Measurements from ENCODE around the gene CCDC170.
"Not testable (repeated sequence)": the region's sequence is repeated elsewhere in the genome, so short reads cannot be mapped to it uniquely, and the experiment has no call there.

Gene CCDC170

DNA sequence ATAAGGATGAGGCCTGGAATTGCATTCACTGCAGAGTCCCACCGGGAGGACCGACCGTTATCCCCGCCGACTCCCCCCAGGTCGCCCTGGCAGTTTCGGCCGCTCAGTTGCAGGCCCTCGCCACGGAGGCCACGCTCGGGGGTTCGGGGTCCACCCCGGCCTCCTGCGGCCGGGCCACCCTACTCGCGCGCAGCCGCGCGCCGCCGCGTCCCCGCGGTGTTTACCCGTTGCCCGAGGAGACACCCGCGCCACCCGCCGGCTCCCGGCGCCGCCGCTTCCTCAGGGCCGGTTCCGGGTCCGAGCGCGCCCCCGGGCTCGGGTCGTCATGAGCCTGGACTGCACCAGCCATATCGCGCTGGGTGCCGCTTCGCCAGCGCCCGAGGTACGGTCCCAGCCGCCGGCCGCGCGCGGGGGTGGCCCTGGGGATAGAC, at the start of gene CCDC170:
CCDC170 (plus strand) TSS at position 214 of the 431 bp plus-strand sequence; CDS start at position 326, 112 bp downstream.
- no peak for DNase-seq (ENCODE audit: low spot score)

DNA sequence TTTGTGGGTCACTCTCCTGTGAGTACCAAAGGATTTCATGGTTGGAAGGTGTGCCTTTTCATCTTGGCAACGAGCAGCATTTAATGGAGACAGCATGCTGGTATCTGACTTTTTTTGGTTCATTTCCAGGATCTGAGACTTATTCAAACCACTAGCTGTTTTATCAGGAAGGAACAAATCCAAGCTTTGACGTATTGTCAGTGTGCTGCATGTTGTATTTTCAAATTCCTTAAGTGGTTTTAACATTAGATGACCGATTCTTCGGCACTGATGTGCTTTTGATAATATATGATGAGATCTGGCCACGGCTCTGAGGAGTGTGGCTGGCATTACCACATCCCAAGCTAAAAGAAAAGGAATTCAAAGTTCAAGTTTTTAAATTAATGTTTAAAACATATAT, 48.3 kb upstream of the CCDC170 start:
- no peak for DNase-seq (ENCODE audit: low spot score)

- DNase-seq (ENCODE audit: low spot score): no peak
These were observed 46.6 kb upstream of the CCDC170 start for GRCh38 chr6:151447237-151447636.

GRCh38 chr6:151448623-151449022, 45.2 kb upstream of the CCDC170 start:
- no peak for DNase-seq (ENCODE audit: low spot score)

DNA sequence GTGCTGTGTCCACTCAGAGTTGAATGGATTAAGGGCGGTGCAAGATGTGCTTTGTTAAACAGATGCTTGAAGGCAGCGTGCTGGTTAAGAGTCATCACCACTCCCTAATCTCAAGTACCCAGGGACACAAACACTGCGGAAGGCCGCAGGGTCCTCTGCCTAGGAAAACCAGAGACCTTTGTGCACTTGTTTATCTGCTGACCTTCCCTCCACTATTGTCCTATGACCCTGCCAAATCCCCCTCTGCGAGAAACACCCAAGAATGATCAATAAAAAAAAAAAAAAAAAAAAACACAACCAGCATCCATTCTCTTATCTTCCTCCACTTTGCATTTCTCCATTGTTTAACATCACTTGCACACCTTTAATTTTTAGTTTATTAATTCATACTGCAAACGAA, 42.9 kb upstream of the CCDC170 start:
- not testable (repeated sequence) for DNase-seq (ENCODE audit: low spot score)

DNA sequence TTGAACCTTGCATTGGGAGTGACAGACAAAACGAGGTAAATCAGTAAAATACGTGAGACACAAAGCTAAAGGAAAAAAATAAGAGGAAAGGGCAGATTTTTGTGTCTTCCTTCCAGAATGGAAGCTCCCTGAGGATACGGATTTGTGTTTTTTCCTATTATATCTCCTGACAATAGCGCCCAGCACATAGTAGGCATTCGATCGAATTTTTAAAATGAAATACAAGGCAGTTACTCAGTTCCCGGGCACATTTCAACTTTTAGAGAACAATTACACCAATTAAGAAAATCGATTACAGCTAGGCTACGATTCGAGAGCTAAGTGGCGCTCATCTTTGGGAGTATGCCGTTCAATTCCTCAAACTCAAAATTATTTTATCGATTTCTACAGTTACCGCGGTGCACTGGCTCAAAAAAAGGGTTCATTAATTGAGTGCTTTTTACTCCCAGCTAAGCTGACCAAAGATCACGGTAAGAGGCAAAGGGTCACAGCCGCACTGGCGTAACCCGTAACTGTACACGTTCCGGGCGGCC, 42.3 kb upstream of the CCDC170 start:
- no peak for DNase-seq (ENCODE audit: low spot score)

- DNase-seq (ENCODE audit: low spot score): peak; percentile 100
These were observed 41.7 kb upstream of the CCDC170 start, which contains the start of gene RMND1 for GRCh38 chr6:151451950-151452749. TSS of gene RMND1 (minus strand) at chr6:151452126. CDS start at chr6:151445811, 6,315 bp downstream.

DNA sequence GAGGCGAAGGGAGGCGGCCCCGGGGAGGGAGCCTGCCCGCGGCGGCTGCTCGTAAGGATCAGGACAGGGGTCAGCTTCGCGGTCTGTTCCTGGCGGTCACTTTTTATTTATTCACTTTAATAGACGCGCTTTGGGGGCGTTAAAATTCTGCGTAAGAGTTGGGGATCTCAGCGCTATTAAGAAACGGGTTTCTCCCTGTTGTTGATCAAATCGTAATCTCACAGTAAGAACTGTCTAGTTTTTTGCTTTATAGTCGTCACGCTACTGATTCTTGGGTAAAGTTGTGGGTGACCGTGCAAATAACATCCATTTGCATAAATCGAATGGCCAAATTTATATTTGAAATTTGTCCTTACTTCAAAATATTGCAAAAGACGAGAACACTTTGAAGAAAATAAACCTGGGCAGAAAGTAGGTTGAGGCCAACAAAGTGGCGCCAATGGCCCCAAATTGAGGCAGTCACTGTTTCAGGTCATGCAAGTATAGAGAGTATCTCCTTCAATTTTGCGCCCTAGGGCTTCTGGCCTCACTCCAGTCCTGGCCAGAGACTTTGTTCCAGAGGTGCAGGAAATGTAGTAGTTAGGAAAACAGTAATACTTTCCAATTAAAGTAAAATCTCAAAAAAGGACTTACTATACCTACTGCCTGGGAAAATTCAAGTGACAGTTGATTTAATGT, 40.9 kb upstream of the CCDC170 start:
- no peak for DNase-seq (ENCODE audit: low spot score)

DNA sequence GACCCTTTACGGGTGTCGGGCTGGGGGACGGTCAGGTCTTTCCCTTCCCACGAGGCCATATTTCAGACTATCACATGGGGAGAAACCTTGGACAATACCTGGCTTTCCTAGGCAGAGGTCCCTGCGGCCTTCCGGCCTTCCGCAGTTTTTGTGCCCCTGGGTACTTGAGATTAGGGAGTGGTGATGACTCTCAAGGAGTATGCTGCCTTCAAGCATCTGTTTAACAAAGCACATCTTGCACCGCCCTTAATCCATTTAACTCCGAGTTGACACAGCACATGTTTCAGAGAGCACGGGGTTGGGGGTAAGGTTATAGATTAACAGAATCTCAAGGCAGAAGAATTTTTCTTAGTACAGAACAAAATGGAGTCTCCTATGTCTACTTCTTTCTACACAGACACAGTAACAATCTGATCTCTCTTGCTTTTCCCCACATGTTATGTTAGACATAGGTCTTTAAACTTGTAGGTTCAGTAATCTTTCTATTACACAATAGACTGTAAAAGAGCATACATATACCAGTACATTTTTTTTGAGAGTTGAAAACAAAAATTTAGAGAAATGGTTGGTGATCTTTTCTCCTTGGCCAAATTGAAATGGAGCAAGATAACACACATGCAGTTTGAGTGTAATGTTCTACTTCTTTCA, 37.9 kb upstream of the CCDC170 start:
- DNase-seq (ENCODE audit: low spot score): not testable (repeated sequence)

GRCh38 chr6:151461673-151462072, 32.1 kb upstream of the CCDC170 start:
- DNase-seq (ENCODE audit: low spot score): no peak

DNA sequence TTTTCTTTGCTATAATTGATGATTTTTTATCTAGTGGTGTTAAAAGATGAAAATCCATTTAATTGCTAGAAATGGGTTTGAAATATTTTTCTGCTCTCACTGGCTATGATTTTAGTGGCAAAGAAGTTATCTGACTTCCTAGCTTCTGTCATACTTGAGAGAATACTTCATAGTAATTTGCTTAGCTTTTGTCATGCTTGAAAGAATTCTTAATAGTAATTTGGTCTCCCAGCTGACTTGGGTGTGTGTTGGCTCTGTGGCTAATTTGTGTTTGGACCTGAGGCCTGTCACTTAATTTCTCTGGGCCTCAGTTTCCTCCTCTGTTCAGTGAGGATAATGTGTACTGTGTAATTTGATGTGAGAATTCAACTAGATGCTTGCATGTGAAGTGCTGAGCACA, 29.1 kb upstream of the CCDC170 start:
- no peak for DNase-seq (ENCODE audit: low spot score)

DNA sequence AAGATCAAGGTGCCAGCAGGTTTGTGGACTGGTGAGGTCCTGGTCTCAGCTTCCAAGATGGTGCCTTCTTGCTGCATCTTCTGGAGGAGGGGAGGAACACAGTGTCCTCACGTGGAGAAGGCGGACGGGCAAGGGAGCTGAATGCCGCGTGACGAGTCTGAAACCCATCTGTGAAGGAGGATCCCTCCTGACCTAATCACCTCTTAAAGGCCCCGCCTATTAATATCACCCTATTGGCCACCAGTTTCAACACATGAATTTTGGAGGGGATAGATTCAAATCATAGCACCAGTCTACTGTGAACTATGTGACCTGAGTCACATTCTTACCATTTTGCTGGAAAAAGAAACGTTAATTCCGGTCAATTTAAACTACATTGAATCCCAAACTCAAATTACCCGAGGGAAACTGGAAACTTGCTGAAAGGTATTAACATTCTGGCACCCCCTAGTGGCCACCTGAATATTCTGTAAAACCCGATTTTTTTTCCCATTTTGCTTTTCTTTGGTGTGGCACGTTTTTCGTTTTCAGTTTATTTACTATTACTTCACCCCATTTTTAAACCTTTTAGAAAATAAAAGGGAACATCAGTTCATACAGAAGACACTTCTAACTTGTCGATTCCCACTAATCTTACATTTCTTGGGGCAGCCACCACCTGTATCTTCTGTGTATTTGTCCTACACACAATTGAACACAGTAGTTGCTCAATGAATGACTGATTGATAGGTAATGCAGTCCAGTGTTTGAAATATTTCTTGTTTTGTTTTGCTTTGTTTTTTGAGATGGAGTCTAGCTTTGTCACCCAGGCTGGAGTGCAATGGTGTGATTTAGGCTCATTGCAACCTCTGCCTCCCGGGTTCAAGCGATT, 17.9 kb upstream of the CCDC170 start:
- DNase-seq (ENCODE audit: low spot score): peak; percentile 44

DNA sequence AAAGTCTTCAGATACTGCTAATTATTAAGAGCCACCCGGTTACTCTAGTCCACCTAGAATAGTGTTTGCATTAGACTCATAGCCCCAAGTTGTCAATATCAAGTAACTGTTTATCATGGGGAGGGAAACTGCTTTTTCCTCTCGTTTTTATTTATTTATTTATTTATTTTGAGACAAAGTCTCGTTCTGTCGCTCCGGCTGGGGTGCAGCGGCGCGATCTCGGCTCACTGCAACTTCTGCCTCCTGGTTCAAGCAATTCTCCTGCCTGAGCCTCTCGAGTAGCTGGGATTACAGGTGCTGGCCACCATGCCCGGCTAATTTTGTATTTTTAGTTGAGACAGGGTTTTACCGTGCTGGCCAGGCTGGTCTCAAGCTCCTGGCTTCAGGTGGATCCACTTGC, 16.1 kb upstream of the CCDC170 start:
- DNase-seq (ENCODE audit: low spot score): no peak

- no peak for DNase-seq (ENCODE audit: low spot score)
These were observed 15.1 kb upstream of the CCDC170 start for GRCh38 chr6:151478670-151479069.

- DNase-seq (ENCODE audit: low spot score): peak; percentile 3
These were observed 12.0 kb upstream of the CCDC170 start for GRCh38 chr6:151481786-151482185.

DNA sequence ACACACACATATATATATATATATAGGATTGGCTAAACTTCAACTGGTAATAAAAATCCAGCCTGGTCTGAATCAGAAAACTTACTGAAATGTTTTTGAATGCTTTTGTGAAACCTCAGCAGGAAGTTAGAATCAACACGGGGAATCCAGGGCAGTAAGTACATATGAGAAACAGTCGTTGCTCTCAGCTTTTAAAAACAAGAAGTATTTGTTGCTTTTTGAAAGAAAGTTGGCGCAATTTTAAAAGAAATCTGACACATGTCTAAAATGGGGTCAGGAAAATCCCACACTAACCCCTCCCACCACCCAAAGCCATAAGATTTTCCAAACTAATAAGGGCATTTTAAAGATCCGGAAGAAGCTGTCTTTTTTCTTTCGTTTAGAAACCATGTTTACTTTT, 11.5 kb upstream of the CCDC170 start:
- DNase-seq (ENCODE audit: low spot score): peak; percentile 19

GRCh38 chr6:151483994-151484393, 9.8 kb upstream of the CCDC170 start:
- DNase-seq (ENCODE audit: low spot score): no peak

DNA sequence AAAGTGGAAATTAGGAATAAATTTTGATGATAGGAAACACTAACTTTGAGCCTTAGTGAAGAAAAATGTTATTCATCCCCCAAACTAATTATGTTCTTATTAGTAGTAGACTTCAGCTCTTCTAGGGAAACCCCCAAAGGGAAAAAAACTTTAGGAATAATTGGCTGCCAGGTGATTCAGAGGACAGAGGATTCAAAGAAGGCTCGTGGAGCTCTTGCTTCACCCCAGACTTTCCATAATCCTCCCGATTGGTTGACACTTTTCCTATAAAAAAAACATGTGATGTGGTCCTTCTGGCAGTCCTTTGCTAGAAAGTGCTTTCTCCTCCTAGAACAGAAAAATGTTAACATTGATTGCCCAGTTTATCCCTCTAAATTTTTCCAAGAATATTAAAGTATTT, 5.6 kb upstream of the CCDC170 start:
- DNase-seq (ENCODE audit: low spot score): no peak

DNA sequence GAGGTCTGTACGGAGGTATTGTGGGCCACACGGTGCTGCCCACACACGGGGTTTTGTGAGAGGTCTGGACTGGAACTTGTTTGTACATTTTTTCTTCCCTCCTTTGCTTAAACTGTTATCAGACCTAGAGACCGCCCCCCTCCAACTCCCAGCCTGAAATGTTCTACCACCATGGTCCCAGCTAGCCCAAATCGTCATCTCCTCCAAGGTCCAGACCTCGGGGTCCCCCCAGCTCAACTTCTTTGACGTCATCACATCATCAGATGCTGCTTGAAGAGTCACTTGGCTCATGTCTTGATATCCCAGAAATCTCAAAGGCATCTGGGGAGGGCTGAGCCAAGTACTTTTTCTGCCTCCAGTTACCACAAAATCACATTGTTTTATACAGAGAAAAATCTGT, 2.8 kb upstream of the CCDC170 start:
- DNase-seq (ENCODE audit: low spot score): no peak

DNA sequence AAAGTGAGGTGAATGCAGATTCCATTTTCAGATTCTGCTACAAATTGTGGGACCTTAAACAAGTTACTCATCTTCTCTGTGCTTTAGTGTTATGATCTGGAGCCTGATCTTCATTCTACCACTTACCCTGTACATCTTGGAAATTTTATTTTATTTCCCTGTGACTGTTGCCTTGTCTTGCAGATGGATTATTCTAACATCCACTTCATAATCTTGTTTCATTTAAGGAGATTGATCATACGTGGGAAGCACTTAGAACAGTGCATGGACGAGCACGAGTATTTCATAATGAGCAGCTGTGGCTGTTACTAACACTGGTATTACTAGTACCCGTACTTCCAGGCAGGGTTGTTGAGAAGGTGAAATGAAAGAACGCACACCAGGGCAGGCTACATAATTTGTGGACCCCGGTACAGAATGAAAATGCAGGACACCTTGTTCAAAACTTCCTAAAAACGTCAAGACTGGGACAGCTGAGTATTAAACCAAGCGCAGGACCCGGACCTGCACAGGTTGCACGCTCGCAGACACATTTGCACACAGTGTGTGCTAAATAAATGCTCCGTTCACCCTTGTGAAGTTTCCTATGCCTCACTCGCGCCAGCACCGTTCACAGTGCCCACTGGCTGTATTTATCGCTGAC, 535 bp upstream of the CCDC170 start:
- no peak for DNase-seq (ENCODE audit: low spot score)
